NCI-H2171 (cell line): ENCODE results near the gene DBF4B.

ENCODE experiments used
- DNase-seq: peaks from one replicate; lab custom pipeline; 2025; lab: John Stamatoyannopoulos, UW

The DBF4B gene

DNA sequence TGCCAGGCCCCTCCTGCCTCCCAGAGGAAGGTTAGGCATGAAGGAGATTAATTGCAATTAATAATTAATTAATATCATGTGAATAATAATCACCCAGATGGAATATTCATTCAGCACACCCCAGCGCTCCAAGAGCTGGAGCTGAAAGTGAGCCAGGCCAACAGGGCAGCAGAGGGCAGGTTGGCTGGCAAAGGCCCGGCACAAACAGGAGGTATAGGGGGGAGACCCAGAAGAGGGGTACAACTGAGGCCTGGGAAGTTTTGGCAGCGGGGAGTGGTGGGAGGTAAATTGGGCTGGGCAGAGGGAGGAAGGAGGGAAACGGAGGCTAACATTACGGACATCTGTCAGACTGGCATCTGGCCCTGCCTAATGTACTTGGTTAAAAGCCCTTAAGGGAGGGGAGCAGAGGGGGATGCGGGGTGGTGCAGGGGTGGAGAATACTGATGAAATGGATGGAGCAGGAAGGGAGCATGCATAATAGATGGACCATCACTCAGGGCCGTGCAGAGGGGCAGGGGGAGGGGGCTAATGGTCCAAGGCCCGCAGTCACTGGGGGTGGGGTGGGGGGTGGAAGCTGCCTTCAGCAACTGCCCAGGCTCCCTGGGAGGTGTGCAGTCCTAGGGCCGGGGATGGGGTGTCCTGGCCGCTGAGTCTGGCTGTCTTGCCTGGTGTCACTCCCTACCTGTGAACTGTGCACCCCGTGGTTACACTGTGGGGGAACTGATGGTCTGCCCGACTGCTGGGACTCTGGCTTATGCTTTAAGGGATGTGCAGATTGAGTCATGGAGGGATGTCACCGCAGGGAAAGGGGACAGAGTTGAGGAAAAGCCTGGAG is 52.2 kb downstream of the DBF4B start:
- DNase-seq, result peak; percentile 61

GRCh38 chr17:44761932-44762810 is 53.7 kb downstream of the DBF4B start:
- no peak for DNase-seq

DNA sequence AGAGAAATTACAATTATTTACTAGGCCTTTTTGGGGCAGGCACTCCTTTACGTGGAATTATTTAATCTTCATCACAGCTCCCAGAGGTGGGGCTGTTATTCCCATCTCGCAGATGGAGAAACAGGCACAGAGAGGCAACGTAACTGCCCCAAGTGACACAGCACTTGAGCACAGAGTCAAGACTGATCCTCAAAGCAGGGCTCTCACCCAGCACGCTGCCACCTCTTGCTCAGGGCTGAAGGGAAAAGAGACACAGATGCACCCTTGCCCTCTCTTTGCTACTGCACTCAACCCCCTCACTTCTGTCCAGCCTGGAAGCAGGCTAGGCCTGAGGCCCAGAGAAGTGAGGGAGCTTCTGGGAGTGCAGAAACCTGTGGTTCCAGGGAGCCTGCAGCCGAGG is 54.7 kb downstream of the DBF4B start:
- no peak for DNase-seq

DNA sequence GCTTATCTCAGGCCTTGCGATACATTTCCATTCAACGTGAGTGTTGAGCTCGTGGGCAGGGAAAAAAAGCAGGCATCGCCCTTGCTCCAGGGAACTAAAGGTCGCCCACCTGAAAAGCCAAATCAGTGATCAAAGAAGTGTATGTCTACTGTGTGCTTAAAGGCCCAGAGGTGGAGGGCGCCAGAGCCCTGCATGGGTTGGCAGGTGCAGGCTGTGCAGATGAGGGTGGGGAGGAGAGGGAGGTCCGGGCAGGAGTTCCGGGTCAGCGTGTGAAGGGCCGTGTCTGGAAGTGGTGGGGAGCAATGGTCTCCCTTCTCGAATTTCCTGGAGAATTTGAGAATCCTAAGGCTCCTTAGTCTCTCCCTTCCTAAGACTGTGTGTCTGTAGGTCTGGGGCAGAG is 57.5 kb downstream of the DBF4B start:
- DNase-seq, result no peak

- DNase-seq, result no peak
Observed at GRCh38 chr17:44766409-44767038, 58.1 kb downstream of the DBF4B start.

GRCh38 chr17:44767493-44767892 is 59.0 kb downstream of the DBF4B start:
- DNase-seq, result no peak

DNA sequence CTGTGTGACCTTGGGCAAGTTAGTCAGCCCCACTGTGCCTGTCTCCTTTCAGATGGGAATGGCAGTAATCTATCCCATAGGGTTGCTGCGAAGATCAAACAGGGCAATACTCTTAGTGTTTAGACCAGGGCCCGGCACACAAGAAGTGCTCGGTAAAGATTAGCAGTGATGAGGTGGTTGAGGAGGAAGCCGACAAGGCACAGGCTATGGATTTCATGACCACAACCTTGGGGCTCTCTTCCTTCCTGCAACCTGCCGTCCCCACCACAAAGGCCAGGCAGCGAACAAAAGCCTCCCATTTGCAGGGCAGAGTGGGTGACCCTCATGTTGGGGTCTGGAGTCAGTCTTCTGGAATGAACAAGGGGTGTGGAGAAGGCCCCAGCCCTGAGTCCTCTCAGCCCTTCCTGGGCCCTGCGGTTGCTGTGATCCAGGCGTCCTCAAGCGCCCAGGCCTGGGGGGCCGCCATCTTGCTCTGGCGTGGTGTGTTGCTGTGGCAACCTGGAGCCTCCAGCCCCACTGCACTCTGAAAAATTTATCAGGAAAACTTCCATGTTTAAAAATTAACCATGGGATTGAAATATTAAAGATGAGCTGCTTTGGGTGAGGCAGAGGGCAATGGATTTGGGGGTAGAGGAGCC is 60.2 kb downstream of the DBF4B start:
- DNase-seq, result no peak

DNA sequence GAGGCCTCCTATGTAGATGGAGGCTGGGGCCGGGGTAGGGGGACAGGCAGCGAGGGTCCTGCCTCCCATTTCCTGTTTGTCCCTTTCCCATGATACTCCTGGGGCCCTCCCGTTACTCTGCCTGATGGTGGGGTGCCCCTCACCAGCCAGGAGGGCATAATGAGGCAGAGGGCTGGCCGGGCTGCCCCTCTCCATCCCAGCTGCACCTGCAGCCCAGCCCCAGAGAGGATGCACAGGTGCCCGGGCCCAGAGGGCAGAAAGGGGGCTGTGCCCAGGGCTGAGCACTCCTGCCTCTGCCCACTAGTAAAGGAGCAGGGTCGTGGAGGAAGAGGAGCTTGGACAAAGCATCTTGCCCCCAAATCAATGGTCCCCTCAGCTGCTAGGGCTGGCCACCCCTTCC is 60.8 kb downstream of the DBF4B start:
- no peak for DNase-seq

GRCh38 chr17:44769647-44770084 is 61.2 kb downstream of the DBF4B start:
- no peak for DNase-seq

GRCh38 chr17:44770166-44770925 is 61.9 kb downstream of the DBF4B start:
- DNase-seq, result no peak

DNA sequence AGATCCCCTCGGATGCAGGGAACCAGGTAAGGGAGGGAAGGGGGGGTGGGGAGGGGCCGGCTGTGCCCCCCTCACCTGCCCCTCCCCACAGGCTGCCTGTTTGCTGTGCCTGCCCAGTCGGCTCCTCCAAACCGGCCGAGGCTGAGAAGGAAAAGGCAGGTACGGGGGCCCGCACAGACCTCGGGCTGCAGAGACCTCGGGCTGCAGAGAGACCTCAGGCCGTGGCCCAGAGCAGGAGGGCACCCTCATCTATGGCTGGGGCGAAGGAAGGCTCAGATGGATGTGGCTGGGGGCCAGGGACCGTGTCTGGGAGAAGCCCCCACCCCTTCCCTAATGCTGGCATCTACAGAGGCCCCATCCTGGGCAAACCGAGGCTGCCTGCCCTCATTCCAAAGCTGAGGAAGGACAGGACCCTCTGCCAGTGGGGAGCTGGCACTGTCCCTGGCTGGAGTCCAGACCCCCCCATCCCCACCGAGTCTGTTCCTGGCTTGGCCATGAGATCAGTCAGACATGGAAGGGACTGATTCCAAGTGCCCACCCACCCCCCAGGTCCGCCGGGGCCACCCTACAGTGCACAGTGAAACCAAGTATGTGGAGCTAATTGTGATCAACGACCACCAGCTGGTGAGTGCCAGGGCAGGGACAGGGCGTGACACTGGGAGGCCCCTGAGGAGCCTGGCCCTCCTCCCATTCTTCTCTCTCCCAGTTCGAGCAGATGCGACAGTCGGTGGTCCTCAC is 64.0 kb downstream of the DBF4B start:
- no peak for DNase-seq

DNA sequence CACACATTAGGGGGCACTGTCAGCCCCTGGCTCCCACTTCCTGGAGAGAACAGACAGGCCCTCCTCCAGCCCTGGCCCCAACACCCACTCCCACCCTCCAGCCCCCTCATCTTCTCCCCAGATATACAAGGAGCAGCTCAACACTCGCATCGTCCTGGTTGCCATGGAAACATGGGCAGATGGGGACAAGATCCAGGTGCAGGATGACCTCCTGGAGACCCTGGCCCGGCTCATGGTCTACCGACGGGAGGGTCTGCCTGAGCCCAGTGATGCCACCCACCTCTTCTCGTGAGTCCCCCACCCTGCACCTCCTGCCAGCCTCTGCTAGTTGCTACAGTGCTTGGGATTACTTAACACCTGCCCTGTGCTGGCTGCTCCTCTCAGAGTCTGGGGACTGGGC is 64.7 kb downstream of the DBF4B start:
- no peak for DNase-seq

DNA sequence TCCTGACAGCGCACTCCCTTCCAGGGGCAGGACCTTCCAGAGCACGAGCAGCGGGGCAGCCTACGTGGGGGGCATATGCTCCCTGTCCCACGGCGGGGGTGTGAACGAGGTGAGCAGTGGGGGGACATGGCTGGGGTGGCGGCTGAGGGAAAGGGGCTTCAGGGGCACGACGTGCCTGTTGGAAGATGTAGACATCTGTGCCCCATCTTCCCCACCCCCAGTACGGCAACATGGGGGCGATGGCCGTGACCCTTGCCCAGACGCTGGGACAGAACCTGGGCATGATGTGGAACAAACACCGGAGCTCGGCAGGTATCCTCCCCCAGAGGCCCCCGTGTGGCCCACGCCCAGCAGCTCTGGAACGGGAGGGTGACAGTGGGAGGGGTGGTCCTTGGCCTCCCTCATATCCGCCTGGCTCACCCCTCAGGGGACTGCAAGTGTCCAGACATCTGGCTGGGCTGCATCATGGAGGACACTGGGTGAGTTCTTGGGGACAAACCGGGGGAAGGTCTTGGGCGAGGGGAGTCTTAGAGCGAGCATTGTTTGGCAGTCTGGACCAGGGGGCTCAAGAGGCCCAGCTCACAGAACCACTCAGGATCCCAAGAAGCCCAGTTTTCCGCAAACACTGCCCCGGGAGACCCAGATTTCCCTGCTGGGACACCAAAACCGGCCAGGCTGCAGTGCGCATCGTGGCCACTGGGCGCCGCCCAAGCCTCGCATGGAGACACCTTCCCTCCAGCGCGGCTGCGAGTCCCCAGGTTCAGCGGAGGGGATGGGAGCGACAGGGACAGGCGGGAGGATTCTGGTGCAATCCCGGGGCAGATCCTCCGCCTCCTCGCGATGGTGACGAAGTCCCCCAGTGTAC is 66.0 kb downstream of the DBF4B start:
- peak; percentile 83 for DNase-seq

GRCh38 chr17:44775136-44775837 is 66.8 kb downstream of the DBF4B start:
- DNase-seq, result peak; percentile 97

- DNase-seq, result no peak
Observed at GRCh38 chr17:44775838-44776621, 67.6 kb downstream of the DBF4B start.

DNA sequence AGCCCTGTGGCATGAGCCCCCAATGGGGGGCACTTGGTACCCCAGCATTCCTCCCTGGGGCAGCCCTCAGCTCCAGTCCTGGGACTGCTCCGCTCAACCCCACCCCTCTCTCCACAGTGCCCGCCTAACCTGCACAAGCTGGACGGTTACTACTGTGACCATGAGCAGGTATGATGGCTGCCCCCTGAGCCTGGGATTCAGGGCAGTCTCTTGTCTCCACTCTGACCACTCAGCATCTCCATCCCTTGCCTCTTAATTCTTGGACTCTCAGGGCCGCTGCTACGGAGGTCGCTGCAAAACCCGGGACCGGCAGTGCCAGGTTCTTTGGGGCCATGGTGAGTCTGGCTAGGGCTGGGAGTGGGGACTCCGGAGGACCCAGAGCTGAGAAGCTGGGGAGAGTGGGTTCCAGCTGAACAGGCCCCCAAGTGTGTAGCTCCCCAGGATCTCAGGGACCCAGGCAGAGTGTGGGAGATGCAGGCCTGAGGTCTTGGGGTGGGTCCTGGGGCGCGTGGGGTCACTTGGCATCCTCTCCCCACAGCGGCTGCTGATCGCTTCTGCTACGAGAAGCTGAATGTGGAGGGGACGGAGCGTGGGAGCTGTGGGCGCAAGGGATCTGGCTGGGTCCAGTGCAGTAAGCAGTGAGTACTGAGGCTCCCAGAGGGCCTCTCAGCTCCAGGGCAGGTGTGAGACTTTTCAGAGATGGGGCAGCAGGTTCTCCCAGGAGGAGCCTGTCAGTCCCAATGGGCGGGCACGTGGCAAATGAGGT is 68.3 kb downstream of the DBF4B start:
- no peak for DNase-seq
